ENCODE measurements around the gene GLMN. TPM values are rescaled to one million over a fixed set of nuclear protein-coding genes. Genes with fewer than 3 reads are reported as not detected.

GLMN gene
- total RNA-seq, 1 donor from 2014 or later: 22.8 TPM

DNA sequence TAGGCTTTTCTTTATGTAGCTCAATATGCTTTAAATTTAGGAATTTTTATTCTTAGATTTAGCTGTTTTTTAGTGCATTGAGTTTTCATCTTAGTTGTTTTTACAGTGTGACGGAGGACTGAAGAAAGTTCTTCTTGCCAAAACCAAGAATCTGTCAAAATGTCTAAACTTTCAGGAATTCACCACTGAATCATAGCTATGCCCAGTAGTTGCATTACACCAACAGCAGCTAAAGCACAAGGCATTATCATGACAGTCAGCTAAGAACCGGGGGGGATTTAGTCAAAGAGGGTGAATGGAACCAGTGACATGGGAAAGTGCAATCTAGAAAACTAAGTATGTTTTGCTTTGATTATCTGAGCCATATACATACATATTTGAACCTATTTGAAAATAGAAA lies 87.6 kb downstream of the GLMN start:
- Mint-ChIP-seq H3K27me3 (ENCODE audit: low read depth) (no peaks in the 10 kb centered on the region), H3K36me3 (ENCODE audit: low read depth) (no peaks in the 10 kb centered on the region), H3K9me3 (no peaks in the 10 kb centered on the region), H3K4me3 (no peak overlapping the region), H3K27ac (ENCODE audit: unreplicated experiment) (no peak overlapping the region), H3K4me1 (no peaks in the 10 kb centered on the region)
- no peak for TF ChIP-seq CTCF (conservative IDR thresholded peaks at IDR 0.05)
- no peak for DNase-seq (ENCODE audit: low read depth, low spot score)

GRCh38 chr1:92210701-92211100 lies 88.1 kb downstream of the GLMN start:
- no peak for TF ChIP-seq CTCF (conservative IDR thresholded peaks at IDR 0.05)
- Mint-ChIP-seq H3K27ac (ENCODE audit: unreplicated experiment) (no peak overlapping the region), H3K4me3 (no peak overlapping the region), H3K27me3 (ENCODE audit: low read depth) (no peaks in the 10 kb centered on the region), H3K4me1 (no peaks in the 10 kb centered on the region), H3K36me3 (ENCODE audit: low read depth) (no peaks in the 10 kb centered on the region), H3K9me3 (peaks cover 3% of the 10 kb centered on the region)
- DNase-seq (ENCODE audit: low read depth, low spot score): no peak

GRCh38 chr1:92203105-92203504 lies 95.7 kb downstream of the GLMN start:
- Mint-ChIP-seq H3K27ac (ENCODE audit: unreplicated experiment) (no peak overlapping the region), H3K4me1 (no peaks in the 10 kb centered on the region), H3K9me3 (peaks cover 5% of the 10 kb centered on the region), H3K36me3 (ENCODE audit: low read depth) (peaks cover 3% of the 10 kb centered on the region), H3K27me3 (ENCODE audit: low read depth) (no peaks in the 10 kb centered on the region), H3K4me3 (no peak overlapping the region)
- no peak for DNase-seq (ENCODE audit: low read depth, low spot score)
- no peak for TF ChIP-seq CTCF (conservative IDR thresholded peaks at IDR 0.05)

GRCh38 chr1:92201973-92202372 lies 96.8 kb downstream of the GLMN start:
- Mint-ChIP-seq H3K27ac (ENCODE audit: unreplicated experiment) (no peak overlapping the region), H3K36me3 (ENCODE audit: low read depth) (peaks cover 3% of the 10 kb centered on the region), H3K4me1 (no peaks in the 10 kb centered on the region), H3K4me3 (no peak overlapping the region), H3K9me3 (peaks cover 5% of the 10 kb centered on the region), H3K27me3 (ENCODE audit: low read depth) (no peaks in the 10 kb centered on the region)
- no peak for TF ChIP-seq CTCF (conservative IDR thresholded peaks at IDR 0.05)
- no peak for DNase-seq (ENCODE audit: low read depth, low spot score)

Other genes with a start within 250 kb of the GLMN start
- gene SETSIP, start 223.6 kb downstream of the GLMN start, total RNA-seq: not detected in 2 replicates
- gene BTBD8, start 218.6 kb downstream of the GLMN start, total RNA-seq: 2.4 and 2.9 TPM in 2 replicates
- not detected in 2 replicates for gene C1orf146, start 81.1 kb downstream of the GLMN start, total RNA-seq
- gene RPAP2, start 72 bp upstream of the GLMN start, total RNA-seq: 33.3 and 38.2 TPM in 2 replicates
- gene GFI1, start 187.9 kb upstream of the GLMN start, total RNA-seq: 0.11 and 0.16 TPM in 2 replicates